GM11168 (cell line): ENCODE measurements around the gene CHRNB1.
"Not testable (repeated sequence)": the region's sequence is repeated elsewhere in the genome, so short reads cannot be mapped to it uniquely, and the experiment has no call there.

ENCODE experiments used
- in situ Hi-C: fragments of 300-500 bp; cut with MboI; formaldehyde crosslinking; loops from one replicate; pipeline ENCODE4 v1.12.0; 2022; ENCODE audit warnings: low sequenced_read_pairs; ENCODE audit not compliant: unreplicated experiment

CHRNB1 gene

DNA sequence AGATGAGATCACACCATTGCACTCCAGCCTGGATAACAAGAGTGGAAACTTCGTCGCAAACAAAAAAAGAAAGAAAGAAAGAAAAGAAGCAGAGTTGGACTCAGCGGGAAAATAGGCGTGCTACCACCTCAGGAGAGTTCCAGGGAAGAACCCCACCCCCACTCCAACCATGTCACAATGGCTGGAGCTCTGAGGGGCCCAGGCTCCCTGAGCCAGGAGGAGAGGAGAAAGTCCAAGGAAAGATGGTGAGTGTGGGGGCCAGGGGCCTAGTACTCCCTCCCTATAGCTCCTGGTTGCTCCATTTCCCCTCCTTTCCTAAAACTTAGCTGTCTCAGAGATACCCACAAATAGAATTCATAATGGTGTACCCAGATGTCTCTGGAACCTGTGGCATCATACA, 36.4 kb downstream of the CHRNB1 start, which contains the start of gene SLC35G6:
SLC35G6 (plus strand) TSS at position 172 of the 400 bp plus-strand sequence; CDS start at position 243, 71 bp downstream.
- in situ Hi-C loops = not testable (repeated sequence)

DNA sequence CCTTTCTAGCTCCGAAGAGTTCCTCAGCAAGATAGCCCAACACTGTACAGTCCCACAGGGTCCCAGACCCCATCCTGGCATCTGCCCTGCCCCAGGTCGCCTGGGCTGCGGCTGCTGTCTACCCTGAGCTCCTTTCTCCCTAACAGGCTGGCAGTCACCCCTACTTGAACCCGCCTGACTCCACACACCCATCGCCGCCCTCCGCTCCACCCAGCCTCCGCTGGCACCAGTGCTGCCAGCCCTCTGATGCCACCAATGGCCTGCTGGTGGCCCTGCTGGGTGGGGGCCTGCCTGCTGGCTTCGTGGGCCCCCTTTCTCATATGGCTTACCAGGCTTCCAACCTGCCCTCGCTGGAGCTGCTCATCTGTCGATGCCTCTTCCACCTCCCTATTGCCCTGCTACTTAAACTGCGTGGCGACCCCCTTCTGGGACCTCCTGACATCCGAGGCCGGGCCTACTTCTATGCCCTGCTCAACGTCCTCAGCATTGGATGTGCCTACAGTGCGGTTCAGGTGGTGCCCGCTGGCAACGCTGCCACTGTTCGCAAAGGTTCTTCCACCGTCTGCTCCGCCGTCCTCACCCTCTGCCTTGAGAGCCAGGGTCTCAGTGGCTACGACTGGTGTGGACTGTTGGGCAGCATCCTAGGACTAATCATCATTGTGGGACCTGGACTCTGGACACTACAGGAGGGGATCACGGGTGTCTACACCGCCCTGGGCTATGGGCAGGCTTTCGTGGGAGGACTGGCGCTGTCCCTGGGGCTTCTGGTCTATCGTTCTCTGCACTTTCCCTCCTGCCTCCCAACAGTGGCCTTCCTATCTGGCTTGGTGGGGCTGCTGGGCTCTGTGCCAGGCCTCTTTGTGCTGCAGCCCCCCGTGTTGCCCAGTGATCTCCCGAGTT, 37.2 kb downstream of the CHRNB1 start:
- in situ Hi-C loops = not testable (repeated sequence)

DNA sequence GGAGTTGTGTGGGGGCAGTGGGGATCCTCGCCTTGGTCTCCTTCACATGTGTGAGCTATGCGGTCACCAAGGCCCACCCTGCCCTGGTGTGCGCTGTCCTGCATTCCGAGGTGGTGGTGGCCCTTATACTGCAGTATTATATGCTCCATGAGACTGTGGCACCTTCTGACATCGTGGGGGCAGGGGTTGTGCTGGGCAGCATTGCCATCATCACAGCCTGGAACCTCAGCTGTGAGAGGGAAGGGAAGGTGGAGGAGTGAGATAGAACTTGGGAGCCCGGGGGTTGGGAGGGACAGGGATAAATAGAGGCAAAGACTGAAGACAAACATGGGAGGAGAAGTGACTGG, 37.9 kb downstream of the CHRNB1 start:
- in situ Hi-C loops = not testable (repeated sequence)

DNA sequence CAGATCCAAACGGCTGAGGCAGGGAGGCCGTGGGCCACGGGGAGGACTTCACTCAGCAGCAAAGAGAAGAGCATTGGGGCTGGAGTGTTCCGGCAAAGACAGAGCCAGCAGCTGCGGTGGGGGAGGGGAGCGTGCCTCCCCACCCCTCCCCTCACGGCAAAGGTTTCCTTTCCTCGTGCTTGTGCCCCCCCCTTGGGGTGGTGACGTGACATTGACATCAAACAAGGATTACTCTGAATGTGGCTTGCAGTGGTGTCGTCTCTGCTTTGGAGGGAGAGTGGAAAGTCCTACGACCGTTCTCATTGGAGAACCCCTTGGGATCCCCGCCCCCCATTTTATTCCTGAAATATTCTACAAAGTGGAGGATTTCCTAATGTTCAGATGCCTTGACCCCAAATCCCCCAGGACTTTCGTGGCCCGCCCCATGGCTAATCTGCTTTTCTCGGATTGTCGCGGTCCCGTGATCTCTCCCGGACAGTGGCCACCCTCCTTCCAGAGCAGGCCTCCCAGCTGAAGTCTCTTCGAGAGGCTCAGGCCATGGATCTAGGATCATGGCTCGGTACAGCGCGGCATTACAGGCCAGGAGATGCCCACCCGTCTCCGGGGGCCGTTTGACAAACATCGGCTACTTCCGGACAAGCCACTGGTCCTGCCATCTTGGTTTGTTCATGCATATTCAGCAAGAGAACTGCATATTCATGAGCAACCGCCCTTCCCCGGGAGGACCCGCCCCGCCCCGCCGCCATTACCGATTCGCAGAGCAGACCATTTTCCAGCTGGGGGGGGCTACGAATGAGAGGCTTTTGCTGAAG, 38.6 kb downstream of the CHRNB1 start:
- in situ Hi-C loops = no loop called here

DNA sequence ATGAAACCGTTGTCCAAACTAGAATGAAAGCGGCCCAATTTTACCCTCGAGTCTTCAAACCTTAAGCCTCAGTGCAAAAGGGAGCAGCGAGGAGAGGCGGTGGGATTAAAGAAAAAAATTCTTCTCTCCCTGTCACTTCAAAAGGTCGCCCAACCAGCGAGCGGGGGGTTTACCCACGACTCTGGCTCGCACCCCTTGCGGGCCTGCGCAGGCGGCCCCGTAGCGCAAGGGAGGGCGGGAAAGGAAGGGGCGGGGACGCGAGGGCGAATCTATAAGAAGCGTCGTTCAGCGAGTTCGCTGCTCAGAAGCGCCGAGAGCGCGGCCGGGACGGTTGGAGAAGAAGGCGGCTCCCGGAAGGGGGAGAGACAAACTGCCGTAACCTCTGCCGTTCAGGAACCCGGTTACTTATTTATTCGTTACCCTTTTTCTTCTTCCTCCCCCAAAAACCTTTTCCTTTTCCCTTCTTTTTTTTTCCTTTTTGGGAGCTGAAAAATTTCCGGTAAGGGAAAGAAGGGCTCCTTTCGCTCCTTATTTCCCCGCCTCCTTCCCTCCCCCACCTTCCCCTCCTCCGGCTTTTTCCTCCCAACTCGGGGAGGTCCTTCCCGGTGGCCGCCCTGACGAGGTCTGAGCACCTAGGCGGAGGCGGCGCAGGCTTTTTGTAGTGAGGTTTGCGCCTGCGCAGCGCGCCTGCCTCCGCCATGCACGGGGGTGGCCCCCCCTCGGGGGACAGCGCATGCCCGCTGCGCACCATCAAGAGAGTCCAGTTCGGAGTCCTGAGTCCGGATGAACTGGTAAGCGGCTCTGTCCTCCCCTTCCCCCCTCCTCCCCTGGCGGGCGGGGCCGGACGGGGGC, 39.4 kb downstream of the CHRNB1 start, which contains the start of gene POLR2A:
POLR2A (plus strand) TSS at position 300 of the 852 bp plus-strand sequence.
- in situ Hi-C loops = no loop called here

DNA sequence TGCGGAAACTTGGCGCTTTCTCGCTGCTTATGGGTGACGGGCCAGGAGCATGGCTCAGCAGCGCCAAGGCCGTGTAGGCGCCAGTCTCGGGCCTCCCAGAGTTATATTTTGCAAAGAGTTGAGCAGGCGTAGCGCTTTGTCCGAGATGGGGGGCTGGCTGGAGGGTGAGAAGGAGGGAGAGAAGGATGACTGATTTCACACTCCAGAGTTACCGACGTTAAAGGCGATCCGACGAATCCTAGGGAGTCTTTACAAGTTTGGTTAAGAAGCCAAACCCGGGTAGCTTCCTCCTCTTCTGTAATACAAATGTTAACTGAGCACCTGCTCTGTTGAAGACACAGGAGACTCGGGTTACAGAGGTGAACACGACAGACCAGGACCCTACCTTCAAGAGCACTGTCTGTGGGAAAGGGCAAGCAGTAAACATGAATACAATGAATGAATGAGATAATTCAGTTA, 40.1 kb downstream of the CHRNB1 start:
- in situ Hi-C loops = no loop called here

DNA sequence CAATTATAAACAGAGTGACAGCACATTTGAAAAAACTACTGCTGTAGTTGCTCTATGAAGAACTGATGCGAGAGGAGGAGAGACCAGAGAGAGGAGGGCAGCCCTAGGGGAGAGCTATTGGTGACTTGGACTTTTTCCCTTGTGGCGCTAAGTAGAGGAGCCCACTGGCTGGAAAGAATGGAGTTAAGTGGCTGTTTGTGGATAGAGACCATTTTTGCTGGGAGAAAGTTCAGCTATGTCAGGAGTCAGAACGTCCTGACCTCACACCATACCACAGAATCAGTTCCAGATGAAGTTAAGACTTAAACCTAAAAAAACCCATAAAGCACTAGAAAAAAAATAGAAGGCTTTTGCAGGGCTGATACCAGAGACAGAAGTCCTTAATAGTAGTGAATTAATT, 41.3 kb downstream of the CHRNB1 start:
- in situ Hi-C loops = no loop called here

DNA sequence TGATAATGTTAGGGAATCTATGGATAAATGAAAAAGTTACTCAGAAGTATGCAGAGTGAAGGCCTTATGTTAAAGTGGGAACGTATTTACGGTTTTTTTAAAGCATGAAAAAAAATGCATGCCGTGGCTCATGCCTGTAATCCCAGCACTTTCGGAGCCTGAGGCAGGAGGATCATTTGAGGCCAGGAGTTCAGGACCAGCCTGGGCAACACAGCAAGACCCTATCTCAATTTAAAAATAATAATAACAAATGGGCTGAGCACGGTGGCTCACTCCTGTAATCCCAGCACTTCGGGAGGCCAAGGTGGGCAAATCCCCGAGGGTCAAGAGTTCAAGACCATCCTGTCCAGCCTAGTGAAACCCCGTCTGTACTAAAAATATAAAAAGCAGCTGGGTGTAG, 45.3 kb downstream of the CHRNB1 start:
- in situ Hi-C loops = no loop called here

DNA sequence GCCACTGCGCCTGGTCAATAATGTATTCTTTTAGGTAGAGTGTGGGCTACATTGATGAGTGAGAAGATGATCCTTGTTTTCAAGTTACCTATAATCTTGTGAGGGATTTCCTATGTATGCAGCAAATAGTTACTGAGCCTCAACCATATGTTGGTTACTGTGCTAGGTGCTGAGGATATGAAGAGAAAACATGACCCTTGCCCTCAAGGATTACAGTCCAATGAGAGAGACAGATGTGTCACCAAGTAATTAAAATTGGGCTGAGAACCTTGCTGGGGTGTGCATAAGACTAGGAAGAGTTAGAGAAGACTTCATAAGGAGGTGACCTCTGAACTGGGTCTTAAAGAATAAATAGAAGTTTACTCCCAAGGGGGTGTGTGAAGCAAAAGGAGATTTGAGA, 46.7 kb downstream of the CHRNB1 start:
- in situ Hi-C loops = no loop called here

DNA sequence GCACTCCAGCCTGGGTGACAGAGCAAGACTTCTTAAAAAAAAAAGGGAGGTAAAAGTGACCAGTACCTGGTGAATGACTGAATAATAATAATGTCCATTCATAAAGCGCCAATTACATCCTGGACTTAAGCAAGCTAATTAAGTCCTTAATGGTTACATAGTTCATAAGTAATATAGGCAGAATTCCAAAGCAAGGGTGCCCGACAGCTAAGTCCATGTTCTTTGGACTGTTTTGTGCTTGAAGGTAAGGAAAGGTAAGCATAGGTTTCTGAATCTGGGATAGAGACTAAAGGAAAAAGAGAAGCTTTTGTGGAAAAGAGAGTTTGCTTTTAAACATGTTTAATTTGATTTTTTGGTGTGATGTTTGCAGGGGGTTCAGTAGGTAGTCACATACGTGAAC, 49.1 kb downstream of the CHRNB1 start:
- in situ Hi-C loops = no loop called here

DNA sequence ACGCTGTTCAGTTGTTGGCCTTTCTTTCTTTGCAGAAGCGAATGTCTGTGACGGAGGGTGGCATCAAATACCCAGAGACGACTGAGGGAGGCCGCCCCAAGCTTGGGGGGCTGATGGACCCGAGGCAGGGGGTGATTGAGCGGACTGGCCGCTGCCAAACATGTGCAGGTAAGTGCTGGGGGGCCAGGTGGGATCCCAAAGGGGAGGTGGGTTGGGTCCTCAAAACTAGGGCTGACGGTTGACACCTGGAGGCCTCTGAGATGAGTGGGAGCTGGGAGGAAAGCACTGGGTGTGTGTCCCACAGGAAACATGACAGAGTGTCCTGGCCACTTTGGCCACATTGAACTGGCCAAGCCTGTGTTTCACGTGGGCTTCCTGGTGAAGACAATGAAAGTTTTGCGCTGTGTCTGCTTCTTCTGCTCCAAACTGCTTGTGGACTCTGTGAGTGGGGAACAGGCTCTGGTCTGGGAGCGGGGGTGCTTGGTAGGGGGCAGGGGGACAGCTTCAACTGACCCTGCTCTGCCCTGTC, 51.1 kb downstream of the CHRNB1 start:
- in situ Hi-C loops = no loop called here

DNA sequence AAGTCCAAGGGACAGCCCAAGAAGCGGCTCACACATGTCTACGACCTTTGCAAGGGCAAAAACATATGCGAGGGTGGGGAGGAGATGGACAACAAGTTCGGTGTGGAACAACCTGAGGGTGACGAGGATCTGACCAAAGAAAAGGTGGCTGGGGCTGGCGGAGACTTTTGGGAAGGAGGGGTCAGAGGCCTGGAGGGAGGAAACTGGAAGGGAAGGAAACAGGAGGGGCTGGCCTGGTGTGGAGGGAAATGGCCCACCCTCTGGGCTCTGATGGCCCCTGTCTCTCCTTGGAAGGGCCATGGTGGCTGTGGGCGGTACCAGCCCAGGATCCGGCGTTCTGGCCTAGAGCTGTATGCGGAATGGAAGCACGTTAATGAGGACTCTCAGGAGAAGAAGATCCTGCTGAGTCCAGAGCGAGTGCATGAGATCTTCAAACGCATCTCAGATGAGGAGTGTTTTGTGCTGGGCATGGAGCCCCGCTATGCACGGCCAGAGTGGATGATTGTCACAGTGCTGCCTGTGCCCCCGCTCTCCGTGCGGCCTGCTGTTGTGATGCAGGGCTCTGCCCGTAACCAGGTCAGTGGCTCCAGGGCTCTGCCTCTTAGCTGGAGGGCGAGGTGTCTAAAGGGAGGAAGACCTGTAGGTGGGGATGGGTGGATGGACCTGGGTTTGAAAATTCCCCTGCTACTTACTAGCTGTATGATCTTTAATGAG, 51.8 kb downstream of the CHRNB1 start:
- in situ Hi-C loops = no loop called here

DNA sequence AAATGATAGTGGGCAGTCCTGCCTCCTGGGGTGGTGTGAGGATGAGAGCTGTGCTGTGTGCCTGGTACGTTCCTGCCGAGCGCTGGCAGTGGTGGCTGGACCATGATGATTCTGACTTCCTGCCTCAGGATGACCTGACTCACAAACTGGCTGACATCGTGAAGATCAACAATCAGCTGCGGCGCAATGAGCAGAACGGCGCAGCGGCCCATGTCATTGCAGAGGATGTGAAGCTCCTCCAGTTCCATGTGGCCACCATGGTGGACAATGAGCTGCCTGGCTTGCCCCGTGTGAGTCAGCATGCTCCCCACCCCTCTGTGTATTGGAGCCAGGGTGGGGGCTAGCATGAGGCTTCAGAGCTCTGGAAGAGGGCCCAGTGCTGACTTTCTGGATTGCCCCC, 52.4 kb downstream of the CHRNB1 start:
- in situ Hi-C loops = no loop called here

DNA sequence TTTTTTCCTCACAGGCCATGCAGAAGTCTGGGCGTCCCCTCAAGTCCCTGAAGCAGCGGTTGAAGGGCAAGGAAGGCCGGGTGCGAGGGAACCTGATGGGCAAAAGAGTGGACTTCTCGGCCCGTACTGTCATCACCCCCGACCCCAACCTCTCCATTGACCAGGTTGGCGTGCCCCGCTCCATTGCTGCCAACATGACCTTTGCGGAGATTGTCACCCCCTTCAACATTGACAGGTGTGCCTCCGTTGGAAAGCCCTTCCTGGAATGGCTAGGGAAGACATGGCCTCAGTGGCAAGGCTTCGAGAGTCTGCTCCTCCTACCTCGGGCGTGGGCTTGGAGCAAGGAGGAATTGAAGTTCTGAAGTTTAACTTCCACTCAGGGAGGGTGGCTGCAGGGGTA, 52.8 kb downstream of the CHRNB1 start:
- in situ Hi-C loops = no loop called here

DNA sequence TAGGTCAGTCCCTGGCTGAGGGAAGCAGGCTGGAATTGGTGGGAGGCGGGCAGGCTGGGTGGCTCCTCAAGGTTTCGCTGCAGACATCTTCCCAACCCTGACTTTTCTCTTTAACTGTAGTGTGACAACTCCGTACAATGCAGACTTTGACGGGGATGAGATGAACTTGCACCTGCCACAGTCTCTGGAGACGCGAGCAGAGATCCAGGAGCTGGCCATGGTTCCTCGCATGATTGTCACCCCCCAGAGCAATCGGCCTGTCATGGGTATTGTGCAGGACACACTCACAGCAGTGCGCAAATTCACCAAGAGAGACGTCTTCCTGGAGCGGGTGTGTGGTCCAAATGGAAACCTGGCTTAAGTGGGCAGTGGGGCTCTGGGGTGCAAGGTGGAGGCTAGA, 54.3 kb downstream of the CHRNB1 start:
- in situ Hi-C loops = no loop called here

DNA sequence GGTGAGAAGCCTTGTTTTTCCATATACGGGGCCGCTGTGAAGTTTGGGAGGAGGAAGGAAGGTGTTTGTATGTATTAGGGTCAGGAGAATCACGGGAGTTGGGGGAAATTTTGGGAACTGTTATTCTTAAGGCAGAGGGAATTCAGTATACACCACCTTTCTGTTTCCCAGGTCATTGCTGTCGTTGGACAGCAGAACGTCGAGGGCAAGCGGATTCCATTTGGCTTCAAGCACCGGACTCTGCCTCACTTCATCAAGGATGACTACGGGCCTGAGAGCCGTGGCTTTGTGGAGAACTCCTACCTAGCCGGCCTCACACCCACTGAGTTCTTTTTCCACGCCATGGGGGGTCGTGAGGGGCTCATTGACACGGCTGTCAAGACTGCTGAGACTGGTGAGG, 56.9 kb downstream of the CHRNB1 start:
- in situ Hi-C loops = no loop called here

DNA sequence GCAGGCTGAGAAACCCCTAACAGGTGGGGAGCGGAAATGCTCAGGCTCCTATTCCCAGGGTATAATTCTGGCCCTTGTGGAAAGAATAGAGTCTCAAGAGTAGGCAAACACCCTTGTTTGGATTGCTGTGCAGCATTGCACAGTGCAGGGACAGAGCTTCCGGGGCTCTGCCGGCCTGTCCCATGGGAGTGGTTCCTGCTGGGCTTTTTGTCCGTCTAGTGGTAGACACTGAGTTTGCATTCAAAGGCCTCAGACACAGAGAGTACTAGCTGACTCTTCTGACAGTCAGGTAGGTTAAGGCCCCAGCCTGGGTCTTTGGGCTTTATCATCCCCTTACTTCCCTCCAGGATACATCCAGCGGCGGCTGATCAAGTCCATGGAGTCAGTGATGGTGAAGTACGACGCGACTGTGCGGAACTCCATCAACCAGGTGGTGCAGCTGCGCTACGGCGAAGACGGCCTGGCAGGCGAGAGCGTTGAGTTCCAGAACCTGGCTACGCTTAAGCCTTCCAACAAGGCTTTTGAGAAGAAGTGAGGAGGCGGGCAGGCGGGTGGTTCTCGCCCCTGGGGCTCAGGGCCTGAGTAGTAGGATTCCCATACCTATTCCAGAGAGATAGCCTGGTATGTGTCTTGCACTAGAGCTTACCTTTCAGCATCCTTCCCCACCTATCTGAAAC, 57.4 kb downstream of the CHRNB1 start:
- in situ Hi-C loops = no loop called here

DNA sequence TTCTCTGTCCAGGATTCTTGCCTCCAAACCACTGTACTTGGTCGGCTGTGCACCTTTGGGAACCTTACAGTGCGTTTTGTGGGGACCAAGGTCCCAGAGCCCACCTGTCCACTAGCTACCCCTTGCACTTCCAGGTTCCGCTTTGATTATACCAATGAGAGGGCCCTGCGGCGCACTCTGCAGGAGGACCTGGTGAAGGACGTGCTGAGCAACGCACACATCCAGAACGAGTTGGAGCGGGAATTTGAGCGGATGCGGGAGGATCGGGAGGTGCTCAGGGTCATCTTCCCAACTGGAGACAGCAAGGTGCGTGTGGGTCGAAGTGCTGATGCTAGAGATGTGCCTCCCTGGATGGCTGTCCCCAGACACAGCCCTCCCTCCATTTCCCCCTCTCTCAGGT, 58.1 kb downstream of the CHRNB1 start:
- in situ Hi-C loops = no loop called here

DNA sequence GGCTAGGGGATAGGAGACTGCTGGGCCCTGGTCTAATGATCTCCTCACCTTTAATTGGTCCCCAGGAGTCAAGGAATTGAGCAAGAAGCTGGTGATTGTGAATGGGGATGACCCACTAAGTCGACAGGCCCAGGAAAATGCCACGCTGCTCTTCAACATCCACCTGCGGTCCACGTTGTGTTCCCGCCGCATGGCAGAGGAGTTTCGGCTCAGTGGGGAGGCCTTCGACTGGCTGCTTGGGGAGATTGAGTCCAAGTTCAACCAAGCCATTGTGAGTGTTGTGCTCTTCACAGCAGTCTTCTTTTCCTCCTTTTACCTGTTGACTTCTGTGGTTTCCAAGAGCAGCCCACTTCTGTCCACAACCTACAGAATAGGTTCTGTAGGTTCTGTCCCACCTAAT, 58.7 kb downstream of the CHRNB1 start:
- in situ Hi-C loops = no loop called here
